Measurements from ENCODE around the gene PPP1R1C.

DNA sequence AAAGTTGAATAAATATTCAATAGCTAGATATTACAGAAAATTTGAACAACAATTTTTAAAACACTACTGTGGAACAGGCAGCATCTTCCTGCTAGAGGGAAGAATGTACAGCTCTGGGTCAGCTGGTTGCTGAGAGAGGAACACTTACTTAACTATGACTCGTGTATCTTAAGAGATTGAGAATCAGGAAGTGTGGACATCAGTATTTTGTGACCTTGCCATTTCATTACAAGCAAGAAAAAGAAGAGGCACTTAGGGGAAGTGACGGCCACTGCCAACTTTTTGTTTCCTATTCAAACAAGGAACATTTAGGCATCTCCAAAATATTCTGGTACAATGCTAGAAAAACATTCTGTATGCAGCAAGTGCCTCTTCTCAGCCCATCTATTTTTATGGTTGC, 48.2 kb upstream of the PPP1R1C start:
- TF ChIP-seq YY1 (IDR thresholded peaks at IDR 0.05; ENCODE audit: insufficient read depth, insufficient read length) (no peak), ZNF274 (IDR thresholded peaks at IDR 0.05; ENCODE audit: low read depth, low read length) (no peak)
